Activated naive CD4-positive, alpha-beta T cell treated with Interleukin-2 at 50 U/mL for 16 hours (primary cell): ENCODE measurements around the gene EPB41.
A peak's percentile ranks its signal among the peaks of the same experiment; 100 is the strongest.
"Not testable (repeated sequence)": the region's sequence is repeated elsewhere in the genome, so short reads cannot be mapped to it uniquely, and the experiment has no call there.

ENCODE experiments used
- DNase-seq: peaks from one replicate; pipeline ENCODE4 v3.0.0-alpha.2; 2020

Gene EPB41

GRCh38 chr1:28928314-28928941, 14.1 kb downstream of the EPB41 start:
- DNase-seq, result no peak

- no peak for DNase-seq
Measured at GRCh38 chr1:28933277-28933676, 18.9 kb downstream of the EPB41 start.

DNA sequence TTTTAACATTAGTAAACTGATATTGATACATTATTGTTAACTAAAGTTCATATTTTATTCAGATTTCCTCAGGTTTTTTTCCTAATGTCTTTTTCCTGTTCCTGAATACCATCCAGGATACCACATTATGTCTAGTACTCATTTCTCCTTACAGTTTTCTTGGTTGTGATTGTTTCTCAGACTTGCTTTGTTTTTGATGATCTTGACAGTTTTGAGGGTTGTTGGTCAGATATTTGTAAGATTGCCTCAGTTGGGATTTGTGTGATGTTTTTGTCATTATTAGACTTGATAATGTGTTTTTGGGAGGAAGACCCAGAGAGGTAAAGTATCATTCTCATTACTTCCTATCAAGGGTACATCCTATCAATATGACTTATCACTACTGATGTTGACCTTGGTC, 19.5 kb downstream of the EPB41 start:
- DNase-seq, result no peak

DNA sequence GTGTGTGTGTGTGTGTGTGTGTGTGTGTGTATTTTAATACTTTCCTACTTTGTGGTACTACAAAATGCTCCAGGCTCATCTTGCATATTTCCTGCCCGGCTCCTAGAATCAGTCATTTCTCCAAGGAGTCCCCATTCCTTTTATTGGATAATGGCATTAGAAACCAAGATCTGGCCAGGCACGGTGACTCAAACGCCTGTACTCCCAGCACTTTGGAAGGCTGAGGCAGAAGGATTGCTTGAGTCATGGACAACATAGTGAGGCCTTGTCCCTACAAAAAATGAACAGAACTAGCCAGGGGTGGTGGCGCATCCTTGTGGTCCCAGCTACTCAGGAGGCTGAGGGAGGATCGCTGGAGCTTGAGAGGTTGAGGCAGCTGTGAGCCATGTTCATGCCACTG, 20.3 kb downstream of the EPB41 start:
- no peak for DNase-seq

GRCh38 chr1:28935293-28935692, 20.9 kb downstream of the EPB41 start:
- DNase-seq, result no peak

DNA sequence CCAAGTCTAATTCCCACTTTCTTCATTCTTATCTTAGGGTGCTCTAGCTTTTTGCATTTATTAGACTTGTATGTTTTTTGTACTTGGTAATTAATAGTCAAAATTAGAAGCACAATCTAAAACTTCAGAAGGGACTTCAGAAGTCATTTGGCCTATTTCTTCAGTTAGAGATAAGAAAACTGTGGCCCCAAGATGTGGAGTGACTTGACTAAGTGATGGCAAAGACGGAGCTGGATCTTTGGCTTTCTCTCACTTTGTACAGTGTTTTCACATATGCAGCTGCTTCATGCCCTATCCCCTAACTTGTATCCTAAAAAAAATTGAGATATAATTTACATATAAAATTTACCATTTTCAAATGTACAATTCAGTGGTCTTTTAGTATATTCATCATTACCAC, 21.7 kb downstream of the EPB41 start:
- DNase-seq, result no peak

DNA sequence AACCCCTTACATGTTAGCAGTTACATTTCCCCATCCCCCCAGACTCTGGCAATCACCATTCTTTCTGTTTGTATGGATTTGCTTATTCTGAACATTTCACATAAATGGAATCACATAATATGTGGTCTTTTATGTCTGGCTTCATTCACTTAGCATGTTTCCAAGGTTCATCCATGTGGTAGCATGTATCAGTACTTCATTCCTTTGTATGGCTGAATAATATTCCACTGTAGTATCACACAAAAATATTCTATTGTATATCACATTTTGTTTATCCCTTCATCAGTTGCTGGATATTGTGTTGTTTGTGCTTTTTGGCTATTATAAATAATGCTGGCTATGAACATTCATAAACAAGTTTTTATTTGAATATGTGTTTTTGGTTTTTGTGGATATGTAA, 22.2 kb downstream of the EPB41 start:
- DNase-seq, result no peak

DNA sequence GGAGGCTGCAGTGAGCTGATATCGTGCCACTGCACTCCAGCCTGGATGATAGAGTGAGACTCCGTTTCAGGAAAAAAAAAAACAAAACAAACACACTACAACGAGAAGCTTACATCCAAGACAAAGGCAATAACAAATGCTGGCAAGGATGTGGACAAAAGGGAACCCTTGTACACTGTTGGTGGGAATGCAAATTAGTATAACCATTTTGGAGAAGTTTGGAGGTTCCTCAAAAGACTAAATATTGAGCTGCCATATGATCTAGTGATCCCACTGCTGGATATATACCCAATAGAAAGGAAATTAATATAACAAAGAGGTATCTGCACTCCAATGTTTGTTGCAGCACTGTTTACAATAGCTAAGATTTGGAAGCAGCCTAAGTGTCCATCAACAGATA, 29.2 kb downstream of the EPB41 start:
- not testable (repeated sequence) for DNase-seq

GRCh38 chr1:28950006-28950405, 35.6 kb downstream of the EPB41 start:
- DNase-seq, result no peak

DNA sequence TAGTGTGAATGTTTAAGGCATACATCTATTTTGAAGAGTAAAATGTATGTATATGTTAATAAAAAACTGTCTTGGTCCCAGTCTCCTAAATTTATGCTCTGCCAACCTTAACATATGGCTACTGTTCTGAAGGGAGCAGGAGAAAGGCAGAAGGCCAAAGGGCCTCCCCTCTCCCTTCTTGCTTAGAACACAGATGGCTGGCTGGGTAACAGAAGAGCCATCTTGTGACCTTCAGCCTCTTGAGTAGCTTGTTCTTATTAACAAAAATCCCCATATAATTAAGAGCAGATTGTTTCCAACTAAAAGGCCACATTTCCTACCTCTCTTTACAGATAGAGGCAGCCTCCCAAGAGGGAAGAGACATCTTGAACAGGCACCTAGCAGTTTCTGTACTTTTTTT, 36.1 kb downstream of the EPB41 start:
- DNase-seq, result no peak

- no peak for DNase-seq
Measured at GRCh38 chr1:28954126-28954726, 39.9 kb downstream of the EPB41 start.

DNA sequence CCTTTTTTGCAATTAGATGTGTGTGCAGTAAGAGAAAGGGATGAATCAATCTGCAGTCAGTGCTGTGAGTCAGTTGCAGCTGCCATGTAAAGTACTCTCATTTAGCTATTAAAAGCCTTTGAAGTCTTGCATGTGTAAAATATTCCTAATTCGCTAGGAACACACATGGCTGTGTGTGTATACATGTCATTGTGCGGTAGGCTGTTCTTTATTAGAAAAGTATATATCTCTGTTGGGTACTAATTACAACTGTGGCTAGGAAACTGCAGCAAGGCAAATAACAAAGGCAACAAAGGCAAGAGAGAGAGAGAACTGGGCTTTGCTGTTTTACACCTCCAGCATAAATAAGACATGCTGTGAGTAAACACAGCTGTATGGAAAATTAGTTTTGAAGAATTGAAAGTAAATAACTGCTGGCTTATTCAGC, 41.7 kb downstream of the EPB41 start:
- no peak for DNase-seq

DNA sequence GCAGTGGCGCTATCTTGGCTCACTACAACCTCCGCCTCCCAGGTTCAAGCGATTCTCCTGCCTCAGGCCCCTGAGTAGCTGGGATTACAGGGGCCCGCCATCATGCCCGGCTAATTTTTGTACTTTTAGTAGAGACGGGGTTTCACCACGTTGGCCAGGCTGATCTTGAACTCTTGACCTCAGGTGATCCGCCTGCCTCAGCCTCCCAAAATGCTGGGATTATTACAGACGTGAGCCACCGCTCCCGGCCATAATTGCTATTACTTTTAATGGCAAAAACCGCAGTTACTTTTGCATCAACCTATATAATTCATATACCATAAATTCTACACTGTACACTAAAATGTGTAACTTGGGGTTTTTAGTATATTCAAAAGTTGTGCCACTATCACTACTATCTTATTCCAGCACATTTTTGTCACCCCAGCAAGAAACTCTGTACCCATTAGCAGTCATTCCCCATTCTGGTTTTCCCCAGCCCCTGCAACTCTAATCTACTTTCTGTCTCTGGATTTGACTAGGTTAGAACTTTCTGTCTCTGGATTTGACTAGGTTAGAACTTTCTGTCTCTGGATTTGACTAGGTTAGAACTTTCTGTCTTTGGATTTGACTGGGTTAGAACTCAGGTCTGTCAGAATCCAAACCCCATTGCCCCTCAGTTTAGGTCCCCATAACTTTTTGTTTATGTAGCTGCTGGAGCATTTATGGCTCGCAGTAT, 47.9 kb downstream of the EPB41 start:
- peak; percentile 46 for DNase-seq

GRCh38 chr1:28965271-28965870, 51.0 kb downstream of the EPB41 start:
- no peak for DNase-seq

GRCh38 chr1:28966617-28967016, 52.2 kb downstream of the EPB41 start:
- no peak for DNase-seq

DNA sequence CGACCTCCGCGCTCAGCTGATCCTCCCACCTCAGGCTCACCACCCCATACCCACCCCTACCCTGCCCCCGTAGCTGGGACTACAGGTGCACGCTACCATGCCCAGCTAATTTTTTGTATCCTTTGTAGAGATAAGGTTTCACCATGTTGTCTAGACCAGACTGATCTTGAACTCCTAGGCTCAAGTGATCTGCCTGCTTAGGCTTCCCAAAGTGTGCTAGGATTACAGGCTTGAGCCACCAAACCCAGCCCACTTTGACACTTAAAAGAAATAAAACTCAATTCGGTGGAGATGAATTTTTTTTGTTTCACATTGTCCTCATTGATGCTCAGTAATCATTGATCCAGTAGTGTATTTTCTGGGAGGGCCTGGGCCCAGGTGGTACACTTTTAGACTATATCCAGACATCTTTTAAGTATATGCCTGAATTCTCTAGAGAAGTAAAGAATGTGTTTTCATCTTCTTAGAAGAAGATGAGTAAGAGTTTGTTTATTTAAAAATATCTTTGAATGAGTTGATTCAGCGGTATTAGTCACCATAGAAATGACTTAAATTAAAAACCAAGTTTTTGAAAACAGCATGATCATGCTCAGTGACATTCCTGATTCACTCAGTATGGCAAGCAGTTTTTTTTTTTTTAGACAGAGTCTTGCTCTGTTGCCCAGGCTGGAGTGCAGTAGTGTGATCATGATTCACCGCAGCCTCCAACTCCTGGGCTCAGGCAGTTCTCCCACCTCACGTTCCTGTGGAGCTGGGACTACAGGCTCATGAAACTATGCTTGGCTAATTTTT, 57.8 kb downstream of the EPB41 start:
- DNase-seq, result peak; percentile 20

DNA sequence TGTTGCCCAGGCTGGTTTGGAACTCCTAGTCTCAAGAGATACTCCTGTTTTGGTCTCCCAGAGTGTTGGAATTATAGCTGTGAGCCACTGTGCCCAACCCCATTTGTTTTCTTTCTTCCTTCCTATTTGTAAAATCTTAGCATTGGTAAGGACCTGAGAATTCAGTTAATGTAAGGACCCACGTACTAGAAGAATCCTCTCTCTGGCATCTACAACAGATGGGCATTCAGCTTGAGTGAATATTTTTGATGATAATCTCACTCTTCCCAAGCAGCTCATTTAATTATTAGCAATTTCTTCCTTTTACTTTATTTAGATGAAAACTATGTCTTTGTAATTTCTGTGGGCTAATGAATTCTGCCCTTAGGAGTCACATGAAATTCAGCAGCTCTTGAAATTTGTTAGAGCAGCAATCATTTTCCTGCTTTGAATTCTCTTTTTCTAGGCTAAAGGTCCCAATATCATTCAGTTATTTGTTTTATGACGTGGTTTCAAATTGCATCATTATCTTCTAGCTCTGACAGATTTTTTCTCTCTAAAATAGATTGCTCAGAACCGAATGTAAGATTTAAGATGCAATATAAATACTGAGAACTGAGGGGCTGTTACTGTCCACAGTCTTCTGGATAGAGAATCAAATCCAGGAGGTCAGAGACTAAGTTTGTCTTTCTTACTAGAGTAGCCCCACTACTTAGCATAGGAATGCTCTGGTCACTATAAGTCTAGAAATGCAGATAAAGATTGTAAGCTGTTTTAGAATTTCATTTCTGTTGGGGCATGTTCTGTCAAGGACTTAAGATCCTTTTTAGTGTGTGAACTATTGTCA, 59.4 kb downstream of the EPB41 start:
- DNase-seq, result no peak

DNA sequence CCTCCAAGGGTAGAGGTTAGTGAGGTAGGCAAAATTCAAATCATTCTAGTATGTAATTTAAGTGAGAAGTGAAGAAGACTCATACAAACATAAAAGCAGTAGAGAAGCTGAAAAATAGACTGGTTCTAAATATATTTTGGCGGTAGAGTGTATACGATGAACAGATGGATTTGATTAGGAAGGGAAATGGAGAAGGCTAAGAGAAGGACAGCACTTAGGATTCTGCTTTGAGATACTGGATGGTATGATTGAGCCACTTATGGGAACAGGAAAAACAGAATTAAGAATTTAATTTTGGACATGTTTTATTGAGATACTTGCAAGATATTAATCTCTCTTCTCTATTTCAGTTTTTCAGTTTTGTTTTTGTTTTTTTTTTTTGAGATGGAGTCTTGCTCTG, 60.1 kb downstream of the EPB41 start:
- DNase-seq, result no peak

DNA sequence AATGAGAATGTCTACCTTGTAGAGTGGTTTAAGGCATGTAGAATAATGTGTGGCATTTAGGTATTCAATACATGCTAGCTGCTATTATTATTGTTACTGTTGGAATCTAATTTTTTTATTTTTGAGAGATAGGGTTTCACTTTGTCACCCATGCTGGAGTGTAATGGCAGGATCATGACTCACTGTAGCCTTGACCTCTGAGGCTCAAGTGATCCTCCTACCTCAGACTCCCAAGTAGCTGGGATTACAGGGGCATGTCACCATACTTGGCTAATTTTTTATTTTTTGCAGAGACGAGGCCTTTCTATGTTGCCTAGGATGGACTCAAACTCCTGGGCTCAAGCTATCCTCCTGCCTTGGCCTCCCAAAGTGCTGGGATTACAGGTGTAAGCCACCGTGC, 61.9 kb downstream of the EPB41 start:
- no peak for DNase-seq

DNA sequence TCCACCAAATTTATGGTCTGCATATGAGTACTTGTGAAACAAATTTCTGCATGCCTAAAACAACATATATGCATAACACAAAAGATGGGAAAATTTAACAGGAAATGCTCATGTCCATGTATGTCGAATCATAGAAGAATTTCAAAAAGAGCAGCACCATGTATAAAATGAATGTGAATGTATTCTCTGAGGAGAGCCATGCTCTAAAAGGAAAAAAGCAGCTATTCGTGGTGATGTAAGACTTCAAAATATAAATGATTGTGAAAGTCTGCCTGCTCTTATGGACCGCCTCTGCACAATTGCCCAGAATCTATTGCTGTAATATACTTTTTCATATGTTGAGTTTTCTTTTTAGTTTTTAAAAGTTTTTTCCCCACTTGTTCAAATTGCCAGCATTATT, 66.8 kb downstream of the EPB41 start:
- DNase-seq, result no peak

DNA sequence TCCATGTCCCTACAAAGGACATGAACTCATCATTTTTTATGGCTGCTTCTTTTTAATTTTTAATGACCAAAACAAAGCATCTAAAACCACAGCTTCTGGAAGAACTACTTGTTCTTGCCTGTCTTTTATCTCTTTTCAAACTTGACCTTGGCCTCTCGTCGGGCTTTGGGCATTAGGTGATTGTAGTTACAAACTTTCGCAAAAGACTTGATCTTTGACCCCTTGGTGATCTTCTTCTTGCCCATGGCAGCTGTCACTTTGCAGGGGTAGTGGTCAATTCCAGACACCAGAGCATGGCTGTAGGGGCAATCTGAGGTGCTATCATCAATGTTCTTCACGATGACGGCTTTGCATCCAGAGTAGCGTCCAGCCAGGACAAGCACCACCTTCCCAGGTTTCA, 67.8 kb downstream of the EPB41 start:
- DNase-seq, result no peak

DNA sequence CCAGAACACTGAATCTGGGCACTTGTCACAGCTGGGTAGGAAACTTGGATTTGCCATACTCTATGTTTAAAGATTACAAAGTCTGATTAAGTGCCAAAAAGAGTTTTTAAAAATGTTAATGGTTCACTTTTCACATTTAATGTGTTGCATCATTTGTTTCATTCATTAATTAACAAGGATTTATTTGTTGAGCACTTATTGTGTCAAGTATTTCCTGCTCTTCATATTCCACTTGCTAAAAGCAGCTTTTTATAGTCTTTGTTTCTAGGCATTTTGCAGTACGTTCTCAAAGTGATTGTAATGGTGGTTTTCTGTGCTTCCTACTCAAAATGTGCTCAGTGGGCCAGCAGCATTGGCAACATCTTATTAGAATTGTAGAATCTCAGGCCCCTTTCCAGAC, 68.7 kb downstream of the EPB41 start:
- DNase-seq, result no peak
